GM23338 (cell line): ENCODE measurements around the gene KNTC1. TPM values are rescaled to one million over a fixed set of nuclear protein-coding genes. Genes with fewer than 3 reads are reported as not detected.
"Not testable (repeated sequence)": the region's sequence is repeated elsewhere in the genome, so short reads cannot be mapped to it uniquely, and the experiment has no call there.

ENCODE experiments used
- ATAC-seq: fragments of 200-7000 bp; cut with Tn5 transposase; 3 replicates; pipeline ENCODE4 v1.9.1; 2020
- DNase-seq: peaks from one replicate; pipeline ENCODE4 v3.0.0-alpha.2; 2015; ENCODE audit warnings: low spot score
- H2AFZ ChIP-seq: fragments of 200-600 bp; sonication (generic); 2 replicates; pipeline ENCODE4 v1.8.0; 2016; ENCODE audit warnings: antibody characterized with exemption, mild to moderate bottlenecking, moderate library complexity
- H3F3A ChIP-seq: fragments of 200-600 bp; sonication (generic); replicated peaks from 2 replicates; pipeline ENCODE4 v1.8.0; 2017; ENCODE audit warnings: antibody characterized with exemption, mixed run types, low read depth
- H3K27ac ChIP-seq: fragments of 200-600 bp; sonication (generic); 2 replicates; pipeline ENCODE4 v1.6.1; 2016; ENCODE audit warnings: low read depth
- H3K27me3 ChIP-seq: fragments of 200-600 bp; sonication (generic); 2 replicates; pipeline ENCODE4 v1.8.0; 2016; ENCODE audit warnings: mild to moderate bottlenecking, mixed run types, moderate library complexity; ENCODE audit not compliant: insufficient read depth
- H3K36me3 ChIP-seq: fragments of 200-600 bp; sonication (generic); 2 replicates; pipeline ENCODE4 v1.8.0; 2016; ENCODE audit warnings: mild to moderate bottlenecking; ENCODE audit not compliant: insufficient read depth
- H3K4me1 ChIP-seq: fragments of 200-600 bp; sonication (generic); 2 replicates; pipeline ENCODE4 v1.8.0; 2016; ENCODE audit warnings: mild to moderate bottlenecking, moderate library complexity; ENCODE audit not compliant: insufficient read depth
- H3K4me2 ChIP-seq: fragments of 200-600 bp; sonication (generic); 2 replicates; pipeline ENCODE4 v1.7.1; 2017; ENCODE audit warnings: mixed run types
- H3K4me3 ChIP-seq: fragments of 200-600 bp; sonication (generic); 2 replicates; pipeline ENCODE4 v1.6.1; 2016; ENCODE audit warnings: mixed run types
- H3K79me2 ChIP-seq: fragments of 200-600 bp; sonication (generic); replicated peaks from 2 replicates; pipeline ENCODE4 v1.8.0; 2017; ENCODE audit warnings: mild to moderate bottlenecking; ENCODE audit not compliant: insufficient read depth
- H3K9me2 ChIP-seq: fragments of 200-600 bp; sonication (generic); 2 replicates; pipeline ENCODE4 v1.8.0; 2017; ENCODE audit not compliant: insufficient read depth
- H4K20me1 ChIP-seq: fragments of 200-600 bp; sonication (generic); replicated peaks from 2 replicates; pipeline ENCODE4 v1.8.0; 2017; ENCODE audit warnings: mild to moderate bottlenecking; ENCODE audit not compliant: insufficient read depth
- H3K27ac Mint-ChIP-seq: 2 replicates; pipeline ENCODE4 v1.8.0; 2020; ENCODE audit warnings: inconsistent platforms, mild to moderate bottlenecking, moderate library complexity, mixed read lengths
- H3K27me3 Mint-ChIP-seq: 3 replicates; pipeline ENCODE4 v1.8.0; 2022; ENCODE audit warnings: low read depth, mild to moderate bottlenecking, moderate library complexity, mixed read lengths, inconsistent platforms; ENCODE audit not compliant: insufficient read depth, poor library complexity
- H3K36me3 Mint-ChIP-seq: 3 replicates; pipeline ENCODE4 v1.8.0; 2021; ENCODE audit warnings: low read depth, mild to moderate bottlenecking, inconsistent platforms, moderate library complexity, mixed read lengths
- H3K4me1 Mint-ChIP-seq: 3 replicates; pipeline ENCODE4 v1.8.0; 2020; ENCODE audit warnings: mild to moderate bottlenecking, inconsistent platforms, mixed read lengths
- H3K4me3 Mint-ChIP-seq: 3 replicates; pipeline ENCODE4 v1.8.0; 2021; ENCODE audit warnings: moderate library complexity, mild to moderate bottlenecking, inconsistent platforms, mixed read lengths
- H3K9me3 Mint-ChIP-seq: 3 replicates; pipeline ENCODE4 v1.8.0; 2020; ENCODE audit warnings: moderate library complexity, mild to moderate bottlenecking, inconsistent platforms, mixed read lengths
- ZNF331 ChIP-seq: fragments of 250-450 bp; sonication (Bioruptor Pico); IDR thresholded peaks from 2 replicates; pipeline ENCODE4 v1.5.0; 2020; ENCODE audit warnings: low read depth, mild to moderate bottlenecking, moderate library complexity
- ZNF462 ChIP-seq: fragments of 250-450 bp; sonication (Bioruptor Pico); IDR thresholded peaks from 2 replicates; pipeline ENCODE4 v1.5.0; 2020; ENCODE audit warnings: mild to moderate bottlenecking, moderate library complexity
- polyA plus RNA-seq: library from polyadenylated mRNA; unstranded; fragments of >200 nt; fragmentation: Nextera tagmentation; extraction: Ambion mirVana; gene quantifications from 2 replicates; pipeline ENCODE4 v1.2.1, GENCODE V29; 2016
- total RNA-seq: library from RNA; depleted of rRNA; stranded (reverse); fragments of >200 nt; shearing (Covaris generic); gene quantifications from 2 replicates; pipeline ENCODE4 v1.2.3, GENCODE V29; 2014
- TF ChIP-seq, protein P1 (sequence below), 2 experiments: fragments of 200-600 bp in 1 of 2; sonication (generic) in 1 of 2; conservative IDR thresholded peaks; 2 replicates each; pipeline versions ENCODE4 v1.5.1 to v1.6.1; 2016 to 2017; ENCODE audit warnings: antibody characterized with exemption in 2 of 2, low read depth in 2 of 2, mild to moderate bottlenecking in 2 of 2, moderate library complexity in 1 of 2

Gene KNTC1
- total and polyA plus RNA-seq, 2 experiments from 2014 or later = 55.2 to 98.0 TPM

DNA sequence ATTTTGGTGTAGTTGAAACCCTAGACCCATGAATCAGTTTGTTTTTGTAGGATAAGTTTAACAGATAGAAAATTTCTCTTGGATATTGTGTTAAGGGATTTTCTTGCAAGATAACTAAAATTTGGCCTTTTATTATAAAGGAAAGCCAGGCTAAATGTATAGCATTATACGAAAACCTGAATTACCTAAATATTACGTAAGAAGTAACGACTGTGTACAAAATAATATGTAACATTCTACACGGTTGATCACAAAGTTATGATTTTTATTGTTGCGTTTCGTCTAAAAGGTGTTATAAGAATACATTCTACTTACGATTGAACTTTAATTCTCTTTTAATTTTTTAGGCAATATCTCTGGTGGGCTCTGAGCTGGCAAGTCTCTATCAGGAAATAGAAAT, 63.9 kb downstream of the KNTC1 start:
- ATAC-seq (no peak), DNase-seq (no peak)
- no peaks in the 10 kb centered on the region for H3K9me3 Mint-ChIP-seq
- no peak overlapping the region for H3K4me3 Mint-ChIP-seq
- Histone ChIP-seq H3K9me2 (no peaks in the 10 kb centered on the region), H3K79me2 (no peaks in the 10 kb centered on the region), H3K27me3 (no peaks in the 10 kb centered on the region), H3K4me1 (no peaks in the 10 kb centered on the region), H3K4me2 (no peak overlapping the region), H4K20me1 (no peaks in the 10 kb centered on the region), H3K36me3 (peaks cover 34% of the 10 kb centered on the region), H3K4me3 (no peak overlapping the region), H3F3A (no peaks in the 10 kb centered on the region), H3K27ac (no peak overlapping the region), H2AFZ (no peak overlapping the region)
- no peaks in the 10 kb centered on the region for H3K27me3 Mint-ChIP-seq
- TF ChIP-seq, protein P1, sequence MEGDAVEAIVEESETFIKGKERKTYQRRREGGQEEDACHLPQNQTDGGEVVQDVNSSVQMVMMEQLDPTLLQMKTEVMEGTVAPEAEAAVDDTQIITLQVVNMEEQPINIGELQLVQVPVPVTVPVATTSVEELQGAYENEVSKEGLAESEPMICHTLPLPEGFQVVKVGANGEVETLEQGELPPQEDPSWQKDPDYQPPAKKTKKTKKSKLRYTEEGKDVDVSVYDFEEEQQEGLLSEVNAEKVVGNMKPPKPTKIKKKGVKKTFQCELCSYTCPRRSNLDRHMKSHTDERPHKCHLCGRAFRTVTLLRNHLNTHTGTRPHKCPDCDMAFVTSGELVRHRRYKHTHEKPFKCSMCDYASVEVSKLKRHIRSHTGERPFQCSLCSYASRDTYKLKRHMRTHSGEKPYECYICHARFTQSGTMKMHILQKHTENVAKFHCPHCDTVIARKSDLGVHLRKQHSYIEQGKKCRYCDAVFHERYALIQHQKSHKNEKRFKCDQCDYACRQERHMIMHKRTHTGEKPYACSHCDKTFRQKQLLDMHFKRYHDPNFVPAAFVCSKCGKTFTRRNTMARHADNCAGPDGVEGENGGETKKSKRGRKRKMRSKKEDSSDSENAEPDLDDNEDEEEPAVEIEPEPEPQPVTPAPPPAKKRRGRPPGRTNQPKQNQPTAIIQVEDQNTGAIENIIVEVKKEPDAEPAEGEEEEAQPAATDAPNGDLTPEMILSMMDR (conservative IDR thresholded peaks at IDR 0.05; ENCODE audit: low read depth in 2 of 2) = no peak
- TF ChIP-seq ZNF331 (CRISPR knock-in tag) (no peak), ZNF462 (CRISPR knock-in tag) (no peak)
- peaks cover 67% of the 10 kb centered on the region for H3K36me3 Mint-ChIP-seq
- no peak overlapping the region for H3K27ac Mint-ChIP-seq
- H3K4me1 Mint-ChIP-seq = no peaks in the 10 kb centered on the region

- H3K4me1 ChIP-seq, H3K9me3 Mint-ChIP-seq, ATAC-seq, H3K27me3 Mint-ChIP-seq, H3K4me3 ChIP-seq, H3K4me1 Mint-ChIP-seq, H3K4me3 Mint-ChIP-seq, H4K20me1 ChIP-seq, DNase-seq, H3K4me2 ChIP-seq, H3K27me3 ChIP-seq, H3K9me2 ChIP-seq, H3K27ac Mint-ChIP-seq, H2AFZ ChIP-seq, H3K27ac ChIP-seq, H3F3A ChIP-seq, H3K79me2 ChIP-seq: not testable (repeated sequence)
- peaks cover 66% of the 10 kb centered on the region for H3K36me3 Mint-ChIP-seq
- peaks cover 31% of the 10 kb centered on the region for H3K36me3 ChIP-seq
These were observed 64.9 kb downstream of the KNTC1 start for GRCh38 chr12:122591966-122592365.

DNA sequence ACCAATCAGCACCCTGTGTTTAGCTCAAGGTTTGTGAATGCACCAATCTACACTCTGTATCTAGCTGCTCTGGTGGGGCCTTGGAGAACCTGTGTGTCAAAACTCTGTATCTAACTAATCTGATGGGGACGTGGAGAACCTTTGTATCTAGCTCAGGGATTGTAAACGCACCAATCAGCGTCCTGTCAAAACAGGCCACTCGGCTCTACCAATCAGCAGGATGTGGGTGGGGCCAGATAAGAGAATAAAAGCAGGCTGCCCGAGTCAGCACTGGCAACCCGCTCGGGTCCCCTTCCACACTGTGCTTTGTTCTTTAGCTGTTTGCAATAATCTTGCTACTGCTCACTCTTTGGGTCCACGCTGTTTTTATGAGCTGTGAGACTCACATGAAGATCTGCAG, 65.5 kb downstream of the KNTC1 start:
- H3K4me3 Mint-ChIP-seq, H3K27me3 ChIP-seq, H3K79me2 ChIP-seq, H3K4me1 Mint-ChIP-seq, DNase-seq, ATAC-seq, H3K9me3 Mint-ChIP-seq, H4K20me1 ChIP-seq, H3K4me1 ChIP-seq, H2AFZ ChIP-seq, H3K4me3 ChIP-seq, H3F3A ChIP-seq, H3K4me2 ChIP-seq, H3K9me2 ChIP-seq, H3K27ac ChIP-seq, H3K27me3 Mint-ChIP-seq: not testable (repeated sequence)
- Mint-ChIP-seq H3K27ac (peak overlapping the region; percentile 94), H3K36me3 (peaks cover 69% of the 10 kb centered on the region)
- peaks cover 37% of the 10 kb centered on the region for H3K36me3 ChIP-seq
